ENCODE measurements around the gene TVP23C.
"Not testable (repeated sequence)": the region's sequence is repeated elsewhere in the genome, so short reads cannot be mapped to it uniquely, and the experiment has no call there.

TVP23C gene

GRCh38 chr17:15563375-15563857, at the start of gene TVP23C:
TSS of gene TVP23C (minus strand) at chr17:15563483. CDS start at chr17:15563448, 35 bp downstream.
- H3K27ac ChIP-seq = not testable (repeated sequence)

- H3K27ac ChIP-seq = not testable (repeated sequence)
Measured at GRCh38 chr17:15592960-15593359, 29.7 kb upstream of the TVP23C start.

DNA sequence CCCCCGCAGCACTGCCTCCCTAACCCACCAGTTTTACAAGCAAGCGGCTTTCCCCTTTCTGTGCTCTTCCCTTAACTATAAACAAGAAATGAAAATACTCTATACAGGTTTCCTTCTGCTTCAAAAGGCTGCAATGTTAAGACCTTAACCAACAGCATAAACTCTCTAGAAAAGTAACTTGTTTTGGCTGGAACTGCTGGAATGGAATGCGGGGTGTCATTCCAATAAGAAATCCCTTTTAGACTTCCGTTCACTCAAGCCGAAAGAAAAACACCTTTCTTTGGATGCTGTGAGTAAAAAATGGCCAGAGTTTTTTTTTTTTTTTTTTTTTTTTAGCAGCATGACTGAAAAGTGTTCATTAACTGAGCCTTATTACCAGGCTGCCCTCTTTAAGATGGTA, 28.7 kb upstream of the TVP23C start:
- not testable (repeated sequence) for H3K27ac ChIP-seq

DNA sequence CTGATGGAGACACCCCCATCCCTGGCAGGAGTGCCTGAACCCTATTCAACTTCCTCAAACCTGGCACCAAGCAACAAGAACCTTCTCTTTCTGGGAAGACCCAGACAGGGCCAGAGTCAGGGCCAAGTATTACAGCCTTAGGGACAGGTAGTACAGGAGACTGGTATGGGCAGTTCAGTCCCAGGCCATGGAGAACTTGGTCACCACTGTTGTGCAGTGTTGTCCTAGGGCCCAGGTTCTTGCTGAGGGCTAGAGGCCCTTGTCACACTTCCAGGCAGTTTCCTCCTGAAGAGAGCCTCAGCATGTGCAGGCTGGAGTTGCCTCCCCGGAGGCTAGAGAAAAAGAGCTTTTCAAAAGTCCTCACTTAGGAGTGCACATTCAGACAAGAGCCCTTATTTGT, 27.6 kb upstream of the TVP23C start:
- not testable (repeated sequence) for H3K27ac ChIP-seq

- H3K27ac ChIP-seq = not testable (repeated sequence)
Measured at GRCh38 chr17:15589544-15590536, 26.6 kb upstream of the TVP23C start.

DNA sequence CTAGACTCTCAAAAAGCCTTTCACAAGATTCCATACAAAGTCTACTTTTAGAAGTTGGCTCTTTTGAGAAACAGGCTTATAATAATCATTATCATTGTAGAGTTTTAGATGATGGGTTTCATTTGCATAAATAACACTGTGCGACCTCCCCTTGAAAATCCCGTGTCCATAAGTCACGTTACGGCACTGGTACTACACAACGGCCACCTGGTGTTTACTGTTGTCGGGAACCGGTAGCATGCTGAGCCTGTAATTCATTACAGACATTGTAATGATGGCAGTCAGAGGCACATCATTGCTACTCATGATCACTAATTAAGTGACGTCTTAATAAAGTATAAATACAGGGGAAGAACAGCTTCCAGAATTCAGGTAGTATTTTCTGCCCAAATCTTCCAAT, 24.7 kb upstream of the TVP23C start:
- not testable (repeated sequence) for H3K27ac ChIP-seq

DNA sequence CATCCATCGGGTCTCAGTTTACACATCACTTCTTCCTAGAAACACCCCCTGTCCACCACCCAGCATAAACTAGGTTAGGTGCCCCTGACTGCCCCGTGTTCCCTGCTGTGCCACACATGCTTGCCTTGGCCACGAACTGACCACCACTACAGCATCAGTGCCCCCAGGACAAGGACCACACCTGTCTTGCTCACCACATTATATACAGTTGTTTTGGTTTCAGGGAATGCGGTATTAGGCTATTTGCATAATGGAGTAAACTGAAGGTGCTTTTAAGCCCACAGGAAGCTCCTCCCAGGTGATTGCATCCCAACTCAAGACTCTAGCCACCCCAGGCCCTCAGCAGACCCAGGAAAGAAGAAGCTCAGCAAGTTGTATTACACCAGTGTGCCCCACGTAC, 20.0 kb upstream of the TVP23C start:
- H3K27ac ChIP-seq = not testable (repeated sequence)

GRCh38 chr17:15581462-15581861, 18.2 kb upstream of the TVP23C start:
- H3K27ac ChIP-seq = not testable (repeated sequence)

- not testable (repeated sequence) for H3K27ac ChIP-seq
Measured at GRCh38 chr17:15576848-15577247, 13.6 kb upstream of the TVP23C start.

DNA sequence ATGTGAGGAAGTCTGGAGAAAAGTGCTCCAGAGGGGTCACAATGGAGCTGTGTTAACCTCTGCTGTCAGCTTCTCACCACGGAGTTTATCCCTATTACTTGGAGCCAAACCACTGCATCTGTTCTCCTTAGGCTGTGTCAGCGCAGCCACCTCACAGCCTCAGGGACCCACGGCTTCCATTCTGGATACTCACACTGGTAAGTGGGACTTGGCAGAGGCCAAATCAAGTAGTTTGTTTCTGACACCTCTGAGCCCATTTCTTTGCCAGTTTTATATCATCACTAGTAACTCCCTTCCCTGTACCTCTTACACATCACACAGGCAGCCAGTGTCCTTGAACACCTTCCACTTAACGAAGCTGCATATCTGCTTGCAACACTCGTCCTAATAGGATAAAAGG, 11.4 kb upstream of the TVP23C start:
- H3K27ac ChIP-seq = not testable (repeated sequence)

- H3K27ac ChIP-seq = not testable (repeated sequence)
Measured at GRCh38 chr17:15573870-15574269, 10.6 kb upstream of the TVP23C start.

- not testable (repeated sequence) for H3K27ac ChIP-seq
Measured at GRCh38 chr17:15562613-15563374, 489 bp downstream of the TVP23C start.

DNA sequence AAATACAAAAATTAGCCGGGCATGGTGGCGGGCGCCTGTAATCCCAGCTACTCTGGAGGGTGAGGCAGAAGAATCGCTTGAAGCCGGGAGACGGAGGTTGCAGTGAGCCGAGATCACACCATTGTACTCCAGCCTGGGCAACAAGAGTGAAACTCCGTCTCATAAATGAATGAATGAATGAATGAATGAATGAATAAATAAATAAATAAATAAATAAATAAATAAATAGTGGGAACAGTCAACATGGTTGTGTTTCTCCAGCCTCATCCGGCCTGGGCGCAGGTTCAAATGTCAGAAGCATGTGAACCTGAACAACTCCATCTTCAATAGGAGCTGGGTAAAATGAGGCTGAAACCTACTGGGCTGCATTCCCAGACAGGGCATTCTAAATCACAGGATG, 1.8 kb downstream of the TVP23C start:
- not testable (repeated sequence) for H3K27ac ChIP-seq

DNA sequence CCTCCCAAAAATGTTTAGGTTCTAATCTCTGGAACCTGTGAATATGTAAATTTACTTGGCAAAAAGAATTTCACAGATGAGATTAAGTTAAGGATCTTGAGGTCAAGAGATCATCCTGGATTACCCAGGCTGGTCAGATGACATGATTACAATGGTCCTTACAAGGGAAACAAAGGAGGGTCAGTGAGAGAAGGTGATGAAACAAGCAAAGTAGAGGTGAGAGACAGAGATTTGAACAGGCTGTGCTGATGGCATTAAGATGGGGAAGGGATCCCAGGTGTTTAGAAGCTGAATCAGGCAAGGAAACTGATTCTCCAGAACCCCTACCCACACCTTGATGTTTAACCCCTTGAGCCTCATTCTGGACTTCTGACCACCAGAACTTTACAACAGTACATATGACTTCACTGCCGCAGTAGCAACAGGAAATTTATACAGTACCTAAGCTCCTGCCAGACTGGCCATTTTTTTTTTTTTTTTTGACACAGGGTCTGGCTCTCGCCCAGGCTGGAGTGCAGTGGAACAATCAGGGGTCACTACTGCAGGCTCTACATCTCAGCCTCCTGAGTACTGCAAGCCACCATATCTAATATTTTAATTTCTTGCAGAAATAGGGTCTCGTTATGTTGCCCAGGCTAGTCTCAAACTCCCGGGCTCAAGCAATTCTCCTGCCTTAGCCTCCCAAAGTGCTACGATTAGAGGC, 4.7 kb downstream of the TVP23C start:
- not testable (repeated sequence) for H3K27ac ChIP-seq

DNA sequence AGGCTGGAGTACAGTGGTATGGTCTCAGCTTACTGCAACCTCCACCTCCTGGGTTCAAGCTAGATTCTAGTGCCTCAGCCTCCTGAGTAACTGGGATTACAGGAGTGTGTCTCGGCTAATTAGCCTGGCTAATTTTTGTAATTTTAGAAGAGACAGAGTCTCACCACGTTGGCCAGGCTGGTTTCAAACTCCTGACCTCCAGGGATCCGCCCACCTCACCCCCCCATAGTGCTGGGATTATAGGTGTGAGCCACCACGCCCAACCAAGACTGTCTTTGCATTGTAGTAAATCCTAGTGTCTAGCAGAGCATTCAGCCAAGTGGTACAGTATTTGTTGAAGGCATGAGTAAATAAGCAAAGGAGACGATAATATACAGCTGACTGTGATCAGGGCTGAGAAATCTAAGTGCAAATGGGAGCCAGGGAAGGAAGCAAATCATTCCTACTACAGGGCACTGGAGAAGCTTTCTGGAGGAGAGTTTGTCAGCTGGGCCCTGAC, 5.9 kb downstream of the TVP23C start:
- H3K27ac ChIP-seq = not testable (repeated sequence)

DNA sequence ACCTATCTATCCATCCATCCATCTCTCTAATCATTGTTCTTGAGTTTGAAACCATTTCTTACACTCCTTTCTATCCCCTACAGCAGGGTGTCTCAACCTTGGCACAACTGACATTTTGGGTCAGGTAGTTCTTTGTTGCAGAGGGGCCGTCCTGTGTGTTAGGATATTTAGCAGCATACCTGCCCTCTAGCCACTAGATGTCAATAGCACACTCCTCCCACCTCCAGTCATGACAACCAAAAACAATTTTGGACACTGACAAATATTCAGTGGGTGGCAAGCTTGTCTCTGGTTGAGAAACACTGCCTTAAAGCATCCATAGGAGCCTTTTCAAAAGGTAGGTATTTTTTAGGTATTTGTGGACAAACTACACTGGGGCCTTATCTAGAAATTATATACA, 10.4 kb downstream of the TVP23C start:
- H3K27ac ChIP-seq = not testable (repeated sequence)

- H3K27ac ChIP-seq = not testable (repeated sequence)
Measured at GRCh38 chr17:15549552-15549951, 13.7 kb downstream of the TVP23C start.

DNA sequence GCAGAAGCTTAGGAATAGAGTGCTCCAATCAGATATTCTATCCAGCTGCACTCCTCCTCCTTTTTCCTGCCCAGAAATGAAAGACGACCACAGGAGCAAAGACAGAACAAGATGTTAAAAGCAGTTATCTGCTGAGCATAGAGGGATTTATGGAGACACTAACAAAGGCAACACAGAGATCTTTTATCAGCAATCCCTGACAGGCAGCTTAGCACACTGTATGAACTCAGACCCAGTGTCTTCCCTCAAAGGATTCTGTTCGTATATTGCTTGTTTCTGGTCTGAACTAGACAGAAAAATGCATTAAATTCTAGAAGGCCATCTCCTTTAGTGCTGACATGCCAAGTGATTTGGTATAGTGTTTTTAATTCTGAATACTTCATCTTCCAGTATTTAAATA, 16.7 kb downstream of the TVP23C start:
- not testable (repeated sequence) for H3K27ac ChIP-seq

- not testable (repeated sequence) for H3K27ac ChIP-seq
Measured at GRCh38 chr17:15540371-15541219, 22.7 kb downstream of the TVP23C start.

- not testable (repeated sequence) for H3K27ac ChIP-seq
Measured at GRCh38 chr17:15533122-15533521, 30.2 kb downstream of the TVP23C start.

Data from 22Rv1 (cell line).